ENCODE data around the gene MRPL52.

- no peak for TF ChIP-seq YY1 (IDR thresholded peaks at IDR 0.05; ENCODE audit: insufficient read depth, insufficient read length)
- no peak for TF ChIP-seq ZNF274 (IDR thresholded peaks at IDR 0.05; ENCODE audit: low read depth, low read length)
- TF ChIP-seq SUZ12 (IDR thresholded peaks at IDR 0.05; ENCODE audit: extremely low read depth, insufficient read depth, insufficient read length): no peak
Measured at GRCh38 chr14:22812744-22813143, 16.9 kb upstream of the MRPL52 start.
